GM13976 (cell line): ENCODE measurements around the gene NOSIP.

Experiments
- DNase-seq: peaks from one replicate; pipeline ENCODE4 v3.0.0; 2012; ENCODE audit warnings: low spot score
- in situ Hi-C: fragments of 300-500 bp; cut with MboI; formaldehyde crosslinking; loops from one replicate; pipeline ENCODE4 v1.12.0; 2022; ENCODE audit warnings: low sequenced_read_pairs, mixed read lengths, inconsistent platforms; ENCODE audit not compliant: unreplicated experiment
- TF ChIP-seq, protein P1 (sequence below): IDR thresholded peaks from 2 replicates; pipeline ENCODE4 v1.5.1; 2012; ENCODE audit warnings: borderline replicate concordance, mild to moderate bottlenecking; ENCODE audit not compliant: insufficient read depth; ENCODE audit errors: extremely low read depth, missing control alignments, control extremely low read depth

NOSIP gene

DNA sequence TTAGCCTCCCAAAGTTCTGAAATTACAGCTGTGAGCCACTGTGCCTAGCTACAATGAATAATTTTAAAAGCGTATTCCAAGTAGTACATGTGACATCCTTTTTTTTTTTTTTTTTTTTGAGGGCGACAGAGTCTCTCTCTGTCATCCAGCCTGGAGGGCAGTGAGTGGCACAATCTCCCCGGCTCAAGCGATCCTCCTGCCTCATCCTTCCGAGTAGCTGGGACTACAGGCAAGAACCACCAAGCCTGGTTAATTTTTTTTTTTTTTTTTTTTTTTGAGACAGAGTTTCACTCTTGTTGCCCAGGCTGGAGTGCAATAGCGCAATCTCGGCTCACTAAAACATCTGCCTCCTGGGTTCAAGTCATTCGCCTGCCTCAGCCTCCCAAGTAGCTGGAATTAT is 6.9 kb upstream of the NOSIP start:
- in situ Hi-C loops = no loop called here
- TF ChIP-seq, protein P1, sequence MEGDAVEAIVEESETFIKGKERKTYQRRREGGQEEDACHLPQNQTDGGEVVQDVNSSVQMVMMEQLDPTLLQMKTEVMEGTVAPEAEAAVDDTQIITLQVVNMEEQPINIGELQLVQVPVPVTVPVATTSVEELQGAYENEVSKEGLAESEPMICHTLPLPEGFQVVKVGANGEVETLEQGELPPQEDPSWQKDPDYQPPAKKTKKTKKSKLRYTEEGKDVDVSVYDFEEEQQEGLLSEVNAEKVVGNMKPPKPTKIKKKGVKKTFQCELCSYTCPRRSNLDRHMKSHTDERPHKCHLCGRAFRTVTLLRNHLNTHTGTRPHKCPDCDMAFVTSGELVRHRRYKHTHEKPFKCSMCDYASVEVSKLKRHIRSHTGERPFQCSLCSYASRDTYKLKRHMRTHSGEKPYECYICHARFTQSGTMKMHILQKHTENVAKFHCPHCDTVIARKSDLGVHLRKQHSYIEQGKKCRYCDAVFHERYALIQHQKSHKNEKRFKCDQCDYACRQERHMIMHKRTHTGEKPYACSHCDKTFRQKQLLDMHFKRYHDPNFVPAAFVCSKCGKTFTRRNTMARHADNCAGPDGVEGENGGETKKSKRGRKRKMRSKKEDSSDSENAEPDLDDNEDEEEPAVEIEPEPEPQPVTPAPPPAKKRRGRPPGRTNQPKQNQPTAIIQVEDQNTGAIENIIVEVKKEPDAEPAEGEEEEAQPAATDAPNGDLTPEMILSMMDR = no peak
- DNase-seq = no peak

DNA sequence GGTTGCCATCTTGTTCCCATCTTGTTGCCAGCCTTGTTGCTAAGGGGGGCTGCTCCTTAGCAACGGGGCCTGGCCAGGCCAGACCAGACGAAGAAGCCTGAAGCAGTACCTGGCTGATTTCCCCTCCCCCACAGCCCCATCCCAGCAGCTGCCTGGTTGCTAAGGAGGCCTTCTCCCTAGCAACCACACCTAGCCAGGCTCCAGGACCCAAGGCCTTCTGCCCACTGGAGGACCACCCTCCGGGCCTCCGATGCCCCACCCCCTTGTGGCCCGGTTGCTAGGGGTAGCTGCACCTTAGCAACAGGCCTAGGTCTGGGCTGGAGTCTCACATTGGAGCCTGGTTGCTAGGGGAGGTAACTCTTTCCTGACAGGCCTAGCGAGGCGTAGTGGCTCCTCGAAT is 4.7 kb upstream of the NOSIP start:
- no peak for DNase-seq
- TF ChIP-seq, protein P1 = no peak
- in situ Hi-C loops = no loop called here

DNA sequence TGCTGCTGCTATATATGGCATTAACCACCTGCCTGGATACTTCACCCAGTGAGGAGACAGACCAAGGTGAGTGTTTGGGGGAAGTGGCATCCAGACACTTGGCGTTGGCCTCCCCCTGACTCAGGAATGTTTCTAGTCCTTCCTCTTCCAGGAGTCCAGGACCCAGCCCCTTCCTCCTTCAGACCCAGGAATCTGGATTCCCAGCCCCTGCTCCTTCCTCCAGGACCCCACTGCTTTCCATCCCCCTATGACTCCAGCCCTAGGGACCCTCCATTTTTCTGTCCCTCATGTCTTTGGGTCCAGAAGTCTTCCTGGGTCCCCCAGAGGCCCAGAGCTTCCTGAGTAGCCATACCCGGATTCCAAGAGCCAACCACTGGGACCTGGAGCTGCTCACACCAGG is 2.9 kb upstream of the NOSIP start:
- in situ Hi-C loops = no loop called here
- TF ChIP-seq, protein P1 = no peak
- no peak for DNase-seq

DNA sequence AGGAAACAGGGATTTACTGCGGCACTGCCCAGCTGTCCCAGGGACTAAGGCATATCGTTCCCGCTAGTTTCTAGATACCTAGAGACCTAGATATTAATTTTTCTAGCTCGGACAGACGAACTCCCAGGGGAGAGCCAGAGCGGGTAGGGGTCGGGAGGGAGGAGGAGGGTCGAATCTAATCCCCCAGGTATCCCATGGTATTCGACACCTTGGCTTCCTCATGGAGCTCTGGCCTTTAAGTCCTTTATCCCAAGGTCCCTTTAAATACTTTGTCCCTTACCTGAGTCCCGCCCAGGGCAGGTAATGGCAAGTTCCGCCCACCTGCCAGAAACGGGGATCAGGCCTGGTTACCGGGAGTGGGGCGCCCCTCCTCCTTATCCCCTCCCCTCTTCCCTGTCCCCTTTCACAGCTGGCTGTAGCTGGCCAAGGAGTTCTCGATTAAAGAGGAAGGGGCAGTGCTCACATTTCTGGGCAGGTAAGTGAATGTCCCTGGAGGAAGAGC is 702 bp upstream of the NOSIP start, which contains the start of gene PRRG2:
Gene PRRG2 (plus strand): TSS at position 310 of the 502 bp plus-strand sequence. CDS start 1,904 bp downstream, outside the sequence.
- TF ChIP-seq, protein P1 = no peak
- in situ Hi-C loops = no loop called here
- DNase-seq = no peak

DNA sequence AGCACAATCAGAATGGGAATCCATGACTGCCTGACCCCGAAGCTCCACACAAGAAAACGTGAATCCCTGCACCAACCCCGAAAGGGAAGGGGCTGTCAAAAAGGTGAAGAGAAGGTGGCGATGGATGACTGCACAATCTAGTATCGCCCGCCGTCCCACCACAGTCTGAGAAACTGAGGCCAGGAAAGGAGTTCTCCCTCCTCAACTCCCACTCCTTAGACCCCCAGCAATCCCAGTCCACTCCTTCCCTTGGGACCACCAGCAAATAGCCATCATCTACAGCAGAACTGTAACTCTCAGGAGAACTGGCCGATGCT is 451 bp downstream of the NOSIP start:
- no peak for DNase-seq
- in situ Hi-C loops = no loop called here
- TF ChIP-seq, protein P1 = no peak

DNA sequence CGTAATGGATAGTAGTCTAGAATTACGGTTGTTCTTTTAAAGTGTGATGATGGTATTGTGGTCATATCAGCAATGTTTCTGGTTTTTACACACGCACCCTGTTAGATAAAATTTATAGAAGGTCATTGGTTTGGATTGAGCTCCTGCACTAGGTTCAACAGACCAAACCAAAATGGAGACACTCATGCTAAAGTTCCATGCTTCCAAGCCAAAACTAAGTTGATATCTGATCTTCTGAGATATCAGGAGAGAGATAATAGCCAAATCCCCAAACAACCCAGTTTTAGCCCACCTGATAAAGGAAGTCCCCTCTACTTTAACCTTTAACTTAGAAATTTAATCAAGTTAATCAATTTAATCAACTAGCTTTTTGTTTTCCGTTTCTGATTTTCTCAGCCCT is 1.2 kb downstream of the NOSIP start:
- in situ Hi-C loops = no loop called here
- TF ChIP-seq, protein P1 = no peak
- no peak for DNase-seq

DNA sequence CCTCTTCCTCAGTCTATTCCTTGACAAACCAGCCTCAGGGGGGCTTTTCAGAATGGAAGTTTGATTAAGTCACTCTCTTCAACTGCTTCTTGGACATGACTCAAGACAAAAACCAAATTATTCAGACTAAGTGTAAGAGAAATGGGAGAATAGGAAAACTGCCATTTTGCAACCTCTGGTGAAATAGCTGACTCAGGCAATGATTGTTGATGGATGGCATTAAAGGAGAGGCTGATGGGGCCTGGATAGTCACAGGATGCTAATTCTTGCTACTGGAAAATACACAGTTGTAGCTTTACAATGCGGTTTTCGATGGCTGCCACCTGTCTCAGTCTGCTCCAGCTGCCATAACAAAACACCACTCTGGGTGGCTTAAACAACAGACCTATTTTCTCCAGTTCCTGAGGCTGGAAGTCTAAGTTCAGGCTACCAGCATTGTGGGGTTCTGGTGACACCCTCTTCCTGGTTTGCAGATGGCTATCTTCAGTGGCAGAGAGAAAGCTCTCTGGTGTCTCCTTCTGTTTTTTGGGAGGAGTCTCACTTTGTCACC is 6.1 kb downstream of the NOSIP start:
- DNase-seq = no peak
- in situ Hi-C loops = no loop called here
- TF ChIP-seq, protein P1 = no peak
